GM23248 (cell line): Measurements from ENCODE around the gene MOV10. TPM values are rescaled to one million over a fixed set of nuclear protein-coding genes. Genes with fewer than 3 reads are reported as not detected.
"Not testable (repeated sequence)": the region's sequence is repeated elsewhere in the genome, so short reads cannot be mapped to it uniquely, and the experiment has no call there.

Experiments used
- DNase-seq: peaks from one replicate; pipeline ENCODE4 v3.0.0-alpha.2; 2015
- H2AFZ ChIP-seq: fragments of 200-600 bp; sonication (generic); 2 replicates; pipeline ENCODE4 v1.6.1; 2016; ENCODE audit warnings: antibody characterized with exemption
- H3F3A ChIP-seq: fragments of 200-600 bp; sonication (generic); 2 replicates; pipeline ENCODE4 v1.6.1; 2016; ENCODE audit warnings: mild to moderate bottlenecking, antibody characterized with exemption, mixed run types; ENCODE audit not compliant: insufficient read depth
- H3K27ac ChIP-seq: fragments of 200-600 bp; sonication (generic); 2 replicates; pipeline ENCODE4 v1.5.1; 2016; ENCODE audit warnings: mild to moderate bottlenecking
- H3K27me3 ChIP-seq: fragments of 200-600 bp; sonication (generic); replicated peaks from 2 replicates; pipeline ENCODE4 v1.6.1; 2016; ENCODE audit warnings: mild to moderate bottlenecking; ENCODE audit not compliant: insufficient read depth
- H3K36me3 ChIP-seq: fragments of 200-600 bp; sonication (generic); 2 replicates; pipeline ENCODE4 v1.6.1; 2016; ENCODE audit warnings: low read depth, mild to moderate bottlenecking
- H3K4me1 ChIP-seq: fragments of 200-600 bp; sonication (generic); 2 replicates; pipeline ENCODE4 v1.6.1; 2016; ENCODE audit warnings: mild to moderate bottlenecking; ENCODE audit not compliant: insufficient read depth
- H3K4me2 ChIP-seq: fragments of 200-600 bp; sonication (generic); one replicate; pipeline ENCODE4 v1.6.1; 2016; ENCODE audit warnings: mild to moderate bottlenecking; ENCODE audit not compliant: unreplicated experiment
- H3K4me3 ChIP-seq: fragments of 200-600 bp; sonication (generic); 2 replicates; pipeline ENCODE4 v1.5.1; 2016; ENCODE audit warnings: mild to moderate bottlenecking
- H3K79me2 ChIP-seq: fragments of 200-600 bp; sonication (generic); 2 replicates; pipeline ENCODE4 v1.6.1; 2016; ENCODE audit warnings: mild to moderate bottlenecking; ENCODE audit not compliant: insufficient read depth
- H3K9ac ChIP-seq: fragments of 200-600 bp; sonication (generic); 2 replicates; pipeline ENCODE4 v1.6.1; 2016; ENCODE audit warnings: mild to moderate bottlenecking
- H3K9me2 ChIP-seq: fragments of 200-600 bp; sonication (generic); 2 replicates; pipeline ENCODE4 v1.6.1; 2016; ENCODE audit warnings: mixed run types, mild to moderate bottlenecking, moderate library complexity; ENCODE audit not compliant: insufficient read depth
- H3K9me3 ChIP-seq: fragments of 200-600 bp; sonication (generic); one replicate; pipeline ENCODE4 v1.6.1; 2017; ENCODE audit warnings: low read depth
- H4K20me1 ChIP-seq: fragments of 200-600 bp; sonication (generic); 2 replicates; pipeline ENCODE4 v1.6.0; 2016; ENCODE audit not compliant: insufficient read depth
- EZH2 ChIP-seq: fragments of 200-600 bp; sonication (generic); IDR thresholded peaks from 2 replicates; pipeline ENCODE4 v1.6.1; 2018; ENCODE audit warnings: antibody characterized with exemption, mild to moderate bottlenecking; ENCODE audit not compliant: insufficient read depth, poor library complexity, severe bottlenecking
- EZH2phosphoT487 ChIP-seq: fragments of 200-600 bp; sonication (generic); IDR thresholded peaks from 2 replicates; pipeline ENCODE4 v1.6.1; 2018; ENCODE audit warnings: antibody characterized with exemption, moderate library complexity, mild to moderate bottlenecking, low read depth; ENCODE audit not compliant: insufficient read depth
- WGBS, 2 experiments: methylation state at CpG; one replicate each; pipeline ENCODE4 v1.1.6; 2015 to 2017; ENCODE audit warnings: low lambda C conversion rate in 2 of 2, low coverage in 1 of 2; ENCODE audit errors: missing lambda C conversion rate in 2 of 2; 5-methylcytosine and 5-hydroxymethylcytosine counted together
- in situ Hi-C: fragments of 300-500 bp; cut with MboI; formaldehyde crosslinking; loops from 2 replicates; pipeline ENCODE4 v1.15.0; 2020
- polyA plus RNA-seq: library from polyadenylated mRNA; unstranded; fragments of >200 nt; fragmentation: Nextera tagmentation; extraction: Ambion mirVana; gene quantifications from 2 replicates; pipeline ENCODE4 v1.2.1, GENCODE V29; 2016
- total RNA-seq: library from RNA; depleted of rRNA; stranded (reverse); fragments of >200 nt; shearing (Covaris generic); gene quantifications from 2 replicates; pipeline ENCODE4 v1.2.3, GENCODE V29; 2014

Gene MOV10
- total and polyA plus RNA-seq, 2 experiments from 2014 or later, result 16.5 to 29.1 TPM

DNA sequence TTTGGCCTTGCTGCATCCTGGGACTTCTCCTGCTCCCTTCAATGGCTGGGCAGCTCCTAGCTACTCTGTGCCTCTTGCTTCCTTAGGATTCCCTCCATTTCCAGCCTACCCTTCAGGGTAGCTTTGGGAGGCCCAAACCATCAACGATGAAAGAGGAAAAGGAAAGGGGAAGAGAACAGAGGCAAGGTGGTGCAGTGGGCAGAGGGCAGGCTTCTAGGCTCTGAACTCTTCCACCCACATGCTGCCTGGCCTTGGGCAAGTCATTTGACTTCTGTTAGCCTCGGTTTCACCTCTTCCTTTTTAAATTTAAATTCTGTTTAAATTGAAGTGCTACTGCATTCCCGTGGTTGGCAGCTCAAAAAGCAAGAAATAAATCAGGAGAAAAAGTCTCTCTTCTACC, 46.3 kb downstream of the MOV10 start:
- WGBS, 2 experiments, result 87 to 91% methylated on average over 3 of the region's 3 CpGs
- H3K4me2 ChIP-seq, result no peak overlapping the region
- in situ Hi-C loops, result no loop called here

DNA sequence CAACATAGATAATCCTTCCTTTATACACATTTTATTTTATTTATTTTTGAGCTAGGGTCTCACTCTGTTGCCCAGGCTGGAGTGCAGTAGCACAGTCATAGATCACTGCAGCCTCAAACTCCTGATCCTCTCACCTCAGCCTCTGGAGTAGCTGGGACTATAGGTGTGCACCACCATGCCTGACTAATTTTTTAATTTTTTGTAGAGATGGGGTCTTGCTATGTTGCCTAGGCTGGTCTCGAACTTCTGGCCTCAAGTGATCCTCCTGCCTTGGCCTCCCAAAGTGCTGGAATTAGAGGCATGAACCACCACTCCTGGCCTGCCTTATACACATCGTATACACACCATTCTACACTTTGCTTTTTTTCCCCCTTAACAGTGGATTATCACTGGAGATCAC, 46.8 kb downstream of the MOV10 start:
- H3K9ac ChIP-seq, H2AFZ ChIP-seq, H3K4me2 ChIP-seq, H3F3A ChIP-seq, H3K27ac ChIP-seq, H3K4me1 ChIP-seq, DNase-seq, H3K9me3 ChIP-seq, H3K27me3 ChIP-seq, H4K20me1 ChIP-seq, H3K4me3 ChIP-seq, H3K36me3 ChIP-seq, in situ Hi-C loops, H3K79me2 ChIP-seq, H3K9me2 ChIP-seq: not testable (repeated sequence)
- WGBS, 2 experiments, result 100% methylated on average over 2 of the region's 2 CpGs

More for the DNA sequence above, 46.3 kb downstream of the MOV10 start:
- Histone ChIP-seq H3K9me2 (no peaks in the 10 kb centered on the region), H3K36me3 (no peaks in the 10 kb centered on the region), H3K27ac (no peak overlapping the region), H3K79me2 (no peaks in the 10 kb centered on the region), H2AFZ (no peak overlapping the region), H3K27me3 (no peaks in the 10 kb centered on the region), H3F3A (peaks cover 4% of the 10 kb centered on the region), H3K9me3 (no peaks in the 10 kb centered on the region), H3K9ac (no peak overlapping the region), H4K20me1 (no peaks in the 10 kb centered on the region), H3K4me3 (no peak overlapping the region), H3K4me1 (peaks cover 7% of the 10 kb centered on the region)
- no peak for TF ChIP-seq EZH2phosphoT487
- no peak for TF ChIP-seq EZH2
- DNase-seq, result no peak

- TF ChIP-seq EZH2, result no peak
- TF ChIP-seq EZH2phosphoT487, result no peak
- Histone ChIP-seq H3F3A (no peaks in the 10 kb centered on the region), H3K4me3 (no peak overlapping the region), H2AFZ (peak overlapping the region; percentile 79; the same call in 1 of the 2 replicates), H3K4me2 (no peak overlapping the region), H3K79me2 (no peaks in the 10 kb centered on the region), H3K4me1 (0 out of 2 replicates have a peak, but pooled peaks cover 4% of the 10 kb centered on the region), H3K9me3 (no peaks in the 10 kb centered on the region), H3K9ac (peak overlapping the region; percentile 46; the same call in 1 of the 2 replicates), H3K27ac (no peak overlapping the region), H4K20me1 (no peaks in the 10 kb centered on the region), H3K36me3 (no peaks in the 10 kb centered on the region), H3K9me2 (no peaks in the 10 kb centered on the region), H3K27me3 (no peaks in the 10 kb centered on the region)
- in situ Hi-C loops, result no loop called here
- DNase-seq, result no peak
- 87 to 95% methylated on average over 9 to 10 of the region's 10 CpGs for WGBS, 2 experiments
Measured at GRCh38 chr1:112721966-112722524, 47.6 kb downstream of the MOV10 start.

DNA sequence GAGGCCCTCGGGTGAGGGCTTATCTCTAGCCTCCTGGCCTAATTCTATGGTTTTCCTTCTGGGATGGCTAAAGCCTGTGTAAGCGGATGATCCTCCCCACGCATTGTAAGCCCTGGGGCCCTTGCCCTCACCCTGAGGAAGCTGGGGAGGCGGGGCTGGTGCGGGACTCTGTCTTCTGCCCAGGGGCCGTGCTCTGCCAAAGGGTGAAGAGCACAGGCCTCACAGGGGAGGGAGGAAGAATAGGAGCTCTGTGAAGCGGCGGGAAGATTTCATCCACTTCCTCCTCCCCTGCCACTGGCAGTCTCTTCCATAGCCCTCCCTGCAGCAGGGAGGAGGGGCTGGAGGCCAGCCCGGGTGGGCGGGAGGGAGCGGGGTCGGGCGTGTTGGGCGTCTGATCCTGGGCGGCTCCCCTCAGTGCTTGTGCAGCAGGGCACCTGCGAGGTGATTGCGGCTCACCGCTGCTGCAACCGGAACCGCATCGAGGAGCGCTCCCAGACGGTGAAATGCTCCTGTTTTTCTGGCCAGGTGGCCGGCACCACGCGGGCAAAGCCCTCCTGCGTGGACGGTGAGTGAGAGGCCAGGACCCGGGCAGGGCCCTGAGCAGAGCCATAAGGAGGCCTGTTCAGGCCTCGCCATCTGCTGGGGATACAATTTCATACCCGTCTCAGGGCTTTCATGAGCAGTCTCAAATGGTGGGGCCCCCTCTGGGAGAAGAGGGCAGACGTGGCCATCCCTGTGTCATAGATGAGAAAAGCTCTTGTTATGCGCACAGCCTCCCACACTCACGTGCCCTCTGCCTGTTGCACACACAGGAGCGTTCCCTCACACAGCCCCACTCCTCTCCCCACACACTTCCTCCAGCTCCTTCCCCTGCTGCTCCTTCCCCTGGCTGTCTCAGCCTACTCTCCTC, 48.4 kb downstream of the MOV10 start:
- peak; percentile 88 for DNase-seq

More for the DNA sequence above, 48.4 kb downstream of the MOV10 start:
- Histone ChIP-seq H3K4me3 (no peak overlapping the region), H3K4me2 (peak overlapping the region; percentile 25), H3K9ac (peak overlapping the region; percentile 46), H3K36me3 (no peaks in the 10 kb centered on the region), H3F3A (no peaks in the 10 kb centered on the region), H4K20me1 (no peaks in the 10 kb centered on the region), H2AFZ (peak overlapping the region; percentile 79), H3K27ac (peak overlapping the region; percentile 49), H3K9me2 (no peaks in the 10 kb centered on the region), H3K79me2 (no peaks in the 10 kb centered on the region), H3K4me1 (peaks cover 10% of the 10 kb centered on the region), H3K9me3 (no peaks in the 10 kb centered on the region), H3K27me3 (no peaks in the 10 kb centered on the region)
- in situ Hi-C loops, result no loop called here
- WGBS, 2 experiments, result 12% methylated on average over 19 to 22 of the region's 35 CpGs
- TF ChIP-seq EZH2phosphoT487 (no peak), EZH2 (no peak)
